ENCODE measurements around the gene LCN12.
A peak's percentile ranks its signal among the peaks of the same experiment; 100 is the strongest.
"Not testable (repeated sequence)": the region's sequence is repeated elsewhere in the genome, so short reads cannot be mapped to it uniquely, and the experiment has no call there.

The LCN12 gene

GRCh38 chr9:136991993-136992818 is 40.1 kb downstream of the LCN12 start, which contains the start of gene PAXX:
Gene PAXX, plus strand, starts transcription at chr9:136992422. Its CDS starts 22 bp downstream, at chr9:136992444.
- peak; percentile 87 for DNase-seq (ENCODE audit: low read depth)

- no peak for DNase-seq (ENCODE audit: low read depth)
Observed at GRCh38 chr9:136992819-136993369, 40.8 kb downstream of the LCN12 start.

- no peak for DNase-seq (ENCODE audit: low read depth)
Observed at GRCh38 chr9:136994180-136994887, 42.3 kb downstream of the LCN12 start.

GRCh38 chr9:136994888-136995230 is 42.8 kb downstream of the LCN12 start:
- DNase-seq (ENCODE audit: low read depth): no peak

- DNase-seq (ENCODE audit: low read depth): no peak
Observed at GRCh38 chr9:136995362-136995761, 43.3 kb downstream of the LCN12 start.

GRCh38 chr9:136995772-136996311 is 43.8 kb downstream of the LCN12 start:
- DNase-seq (ENCODE audit: low read depth): no peak

GRCh38 chr9:136996361-136997292 is 44.6 kb downstream of the LCN12 start, which contains the start of gene CLIC3:
Gene CLIC3, minus strand, starts transcription at chr9:136996568. Its CDS starts 25 bp downstream, at chr9:136996543.
- no peak for DNase-seq (ENCODE audit: low read depth)

- DNase-seq (ENCODE audit: low read depth): no peak
Observed at GRCh38 chr9:136997371-136997770, 45.3 kb downstream of the LCN12 start.

GRCh38 chr9:136997830-136998234 is 45.8 kb downstream of the LCN12 start:
- DNase-seq (ENCODE audit: low read depth): no peak

- DNase-seq (ENCODE audit: low read depth): no peak
Observed at GRCh38 chr9:137000177-137000930, 48.3 kb downstream of the LCN12 start.

GRCh38 chr9:137001857-137002645 is 50.0 kb downstream of the LCN12 start:
- no peak for DNase-seq (ENCODE audit: low read depth)

GRCh38 chr9:137002646-137003041 is 50.6 kb downstream of the LCN12 start:
- no peak for DNase-seq (ENCODE audit: low read depth)

- DNase-seq (ENCODE audit: low read depth): not testable (repeated sequence)
Observed at GRCh38 chr9:137004285-137004684, 52.2 kb downstream of the LCN12 start.
